CD1c-positive myeloid dendritic cell (primary cell): ENCODE data around the gene RDH8.

ENCODE experiments used
- DNase-seq: peaks from one replicate; pipeline ENCODE4 v3.0.0-alpha.2; 2016; ENCODE audit errors: extremely low spot score

The RDH8 gene

GRCh38 chr19:10036601-10037071 is 23.4 kb downstream of the RDH8 start:
- no peak for DNase-seq

GRCh38 chr19:10037367-10037766 is 24.1 kb downstream of the RDH8 start:
- no peak for DNase-seq

- DNase-seq: no peak
These were observed 24.5 kb downstream of the RDH8 start for GRCh38 chr19:10037809-10038208.

- DNase-seq: no peak
These were observed 30.1 kb downstream of the RDH8 start for GRCh38 chr19:10043286-10043927.

- no peak for DNase-seq
These were observed 31.1 kb downstream of the RDH8 start for GRCh38 chr19:10044390-10044789.

GRCh38 chr19:10045371-10045770 is 32.1 kb downstream of the RDH8 start:
- no peak for DNase-seq

GRCh38 chr19:10049626-10050025 is 36.3 kb downstream of the RDH8 start:
- DNase-seq: no peak

GRCh38 chr19:10052602-10053360 is 39.5 kb downstream of the RDH8 start:
- DNase-seq: no peak

GRCh38 chr19:10061717-10062310 is 48.5 kb downstream of the RDH8 start:
- DNase-seq: no peak

GRCh38 chr19:10068205-10068604 is 54.9 kb downstream of the RDH8 start:
- no peak for DNase-seq

- DNase-seq: no peak
These were observed 55.8 kb downstream of the RDH8 start for GRCh38 chr19:10069046-10069445.

GRCh38 chr19:10070730-10071446 is 57.6 kb downstream of the RDH8 start:
- DNase-seq: no peak
